Measurements from ENCODE around the gene SLC35B2.

DNA sequence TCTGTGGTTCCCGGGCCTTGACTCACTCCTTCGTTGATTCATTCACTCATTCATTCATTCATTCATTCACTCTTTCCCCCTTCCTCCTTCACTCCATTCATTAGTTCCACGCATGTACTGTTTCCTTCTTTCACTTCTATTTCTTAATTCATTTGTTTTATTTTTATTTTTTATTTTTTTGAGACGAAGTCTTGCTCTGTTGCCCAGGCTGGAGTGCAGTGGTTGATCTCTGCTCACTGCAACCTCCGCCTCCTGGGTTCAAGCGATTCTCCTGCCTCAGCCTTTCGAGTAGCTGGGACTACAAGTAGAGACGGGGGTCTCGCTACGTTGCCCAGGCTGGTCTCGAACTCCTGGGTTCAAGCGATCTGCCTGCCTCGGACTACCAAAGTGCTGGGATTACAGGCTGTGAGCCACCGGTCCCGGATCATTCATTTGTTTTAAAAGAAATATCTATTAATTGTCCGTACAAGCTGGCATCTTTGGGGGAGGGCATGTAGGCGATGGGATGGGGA, 8.4 kb upstream of the SLC35B2 start:
- TF ChIP-seq NRF1 (IDR thresholded peaks at IDR 0.05; ENCODE audit: low read depth, low read length) (no peak), FOXM1 (IDR thresholded peaks at IDR 0.05; ENCODE audit: low read depth) (no peak), CHD2 (IDR thresholded peaks at IDR 0.05; ENCODE audit: low read length, partially characterized antibody) (no peak)
